ENCODE data around the gene ZNF503. TPM values are rescaled to one million over a fixed set of nuclear protein-coding genes. Genes with fewer than 3 reads are reported as not detected.

The ZNF503 gene
- total and polyA plus RNA-seq, 2 experiments from 2014 or later = 0.21 TPM; not detected in 1

GRCh38 chr10:75407224-75407712 is 5.7 kb upstream of the ZNF503 start:
- Histone ChIP-seq H4K20me1 (replicated peaks; ENCODE audit: insufficient read depth) (peaks cover 18% of the 10 kb centered on the region), H3K79me2 (replicated peaks; ENCODE audit: insufficient read depth) (no peaks in the 10 kb centered on the region), H3K27me3 (ENCODE audit: insufficient read depth) (peaks cover 99% of the 10 kb centered on the region), H3K4me1 (ENCODE audit: insufficient read depth) (peaks cover 64% of the 10 kb centered on the region), H3K4me3 (peak overlapping the region; percentile 87), H3K9me2 (ENCODE audit: insufficient read depth) (no peaks in the 10 kb centered on the region), H2AFZ (no peak overlapping the region), H3K36me3 (ENCODE audit: insufficient read depth) (no peaks in the 10 kb centered on the region), H3F3A (replicated peaks; ENCODE audit: low read depth) (peaks cover 30% of the 10 kb centered on the region), H3K4me2 (peak overlapping the region; percentile 85), H3K27ac (ENCODE audit: low read depth) (no peak overlapping the region)
- no peaks in the 10 kb centered on the region; the same call in 2 of the 3 replicates for H3K36me3 Mint-ChIP-seq (ENCODE audit: low read depth)
- H3K4me1 Mint-ChIP-seq = peaks cover 43% of the 10 kb centered on the region
- H3K9me3 Mint-ChIP-seq = peaks cover 3% of the 10 kb centered on the region; the same call in 2 of the 3 replicates
- peaks cover 93% of the 10 kb centered on the region for H3K27me3 Mint-ChIP-seq (ENCODE audit: insufficient read depth, low read depth, poor library complexity)
- TF ChIP-seq ZNF462 (CRISPR knock-in tag; IDR thresholded peaks at IDR 0.05) (no peak), EZH2phosphoT487 (IDR thresholded peaks at IDR 0.05; ENCODE audit: unreplicated experiment) (peak; percentile 55), EZH2 (IDR thresholded peaks at IDR 0.05; ENCODE audit: low read depth, unreplicated experiment) (no peak), CTCF (conservative IDR thresholded peaks at IDR 0.05; ENCODE audit: low read depth in 2 of 2) (no peak), STAT1 (IDR thresholded peaks at IDR 0.05; ENCODE audit: unreplicated experiment) (no peak), POLR2AphosphoS5 (IDR thresholded peaks at IDR 0.05; ENCODE audit: low read depth) (no peak), REST (IDR thresholded peaks at IDR 0.05; ENCODE audit: unreplicated experiment) (no peak), ZNF114 (CRISPR knock-in tag; IDR thresholded peaks at IDR 0.05) (no peak)
- DNase-seq (ENCODE audit: low spot score) (peak; percentile 73), ATAC-seq (peak; percentile 0; the same call in 1 of the 3 replicates)
- H3K27ac Mint-ChIP-seq = no peak overlapping the region
- peak overlapping the region; percentile 65 for H3K4me3 Mint-ChIP-seq
